Loucy (cell line): Measurements from ENCODE around the gene SLC38A10.

ENCODE experiments used
- H2AFZ ChIP-seq: fragments of 200-600 bp; sonication (generic); 2 replicates; pipeline ENCODE4 v1.6.0; 2016; ENCODE audit warnings: antibody characterized with exemption, mild to moderate bottlenecking, low read length, moderate library complexity
- H3F3A ChIP-seq: fragments of 200-600 bp; 2 replicates; pipeline ENCODE4 v1.6.0; 2016; ENCODE audit warnings: antibody characterized with exemption, low read depth, mild to moderate bottlenecking
- H3K27me3 ChIP-seq: fragments of 200-600 bp; sonication (generic); 2 replicates; pipeline ENCODE4 v1.6.1; 2014; ENCODE audit warnings: low read length, mild to moderate bottlenecking; ENCODE audit not compliant: insufficient read depth, poor library complexity, severe bottlenecking
- H3K36me3 ChIP-seq: fragments of 200-600 bp; sonication (generic); 2 replicates; pipeline ENCODE4 v1.6.1; 2016; ENCODE audit warnings: low read length; ENCODE audit not compliant: insufficient read depth
- H3K4me1 ChIP-seq: fragments of 200-600 bp; sonication (generic); 2 replicates; pipeline ENCODE4 v1.5.1; 2014; ENCODE audit warnings: low read length, mild to moderate bottlenecking; ENCODE audit not compliant: insufficient read depth, poor library complexity, severe bottlenecking
- H3K4me2 ChIP-seq: fragments of 200-600 bp; sonication (generic); 2 replicates; pipeline ENCODE4 v1.6.0; 2014; ENCODE audit warnings: antibody characterized with exemption, low read length, low read depth, mild to moderate bottlenecking; ENCODE audit not compliant: poor library complexity, severe bottlenecking
- H3K4me3 ChIP-seq: fragments of 200-600 bp; sonication (generic); 2 replicates; pipeline ENCODE4 v1.5.1; 2014; ENCODE audit warnings: low read length, mild to moderate bottlenecking, mixed read lengths; ENCODE audit not compliant: poor library complexity, severe bottlenecking
- H3K79me2 ChIP-seq: fragments of 200-600 bp; sonication (generic); 2 replicates; pipeline ENCODE4 v1.6.1; 2014; ENCODE audit warnings: low read length; ENCODE audit not compliant: insufficient read depth
- H3K9ac ChIP-seq: fragments of 200-600 bp; sonication (generic); 2 replicates; pipeline ENCODE4 v1.6.0; 2014; ENCODE audit warnings: mild to moderate bottlenecking, low read depth, low read length, moderate library complexity; ENCODE audit not compliant: poor library complexity, severe bottlenecking
- H3K9me2 ChIP-seq: fragments of 200-600 bp; sonication (generic); replicated peaks from 2 replicates; pipeline ENCODE4 v1.6.1; 2016; ENCODE audit warnings: low read depth, low read length, mixed read lengths
- H3K9me3 ChIP-seq: fragments of 200-600 bp; sonication (generic); 2 replicates; pipeline ENCODE4 v1.6.1; 2014; ENCODE audit warnings: mild to moderate bottlenecking, antibody characterized with exemption, low read length, low read depth; ENCODE audit not compliant: insufficient read depth
- H4K20me1 ChIP-seq: fragments of 200-600 bp; sonication (generic); 2 replicates; pipeline ENCODE4 v1.6.0; 2014; ENCODE audit warnings: antibody characterized with exemption, low read length, mild to moderate bottlenecking; ENCODE audit not compliant: insufficient read depth, poor library complexity, severe bottlenecking
- EZH2phosphoT487 ChIP-seq: fragments of 200-600 bp; IDR thresholded peaks from 2 replicates; pipeline ENCODE4 v1.6.1; 2018; ENCODE audit warnings: antibody characterized with exemption, mild to moderate bottlenecking, moderate library complexity, borderline replicate concordance
- TF ChIP-seq, protein P1 (sequence below): fragments of 200-600 bp; sonication (generic); conservative IDR thresholded peaks from 2 replicates; pipeline ENCODE4 v1.5.1; 2014; ENCODE audit warnings: mild to moderate bottlenecking, antibody characterized with exemption, low read length

Gene SLC38A10

GRCh38 chr17:81315129-81315884 lies 20.2 kb upstream of the SLC38A10 start:
- H3K4me2 ChIP-seq = no peak overlapping the region
- TF ChIP-seq, protein P1, sequence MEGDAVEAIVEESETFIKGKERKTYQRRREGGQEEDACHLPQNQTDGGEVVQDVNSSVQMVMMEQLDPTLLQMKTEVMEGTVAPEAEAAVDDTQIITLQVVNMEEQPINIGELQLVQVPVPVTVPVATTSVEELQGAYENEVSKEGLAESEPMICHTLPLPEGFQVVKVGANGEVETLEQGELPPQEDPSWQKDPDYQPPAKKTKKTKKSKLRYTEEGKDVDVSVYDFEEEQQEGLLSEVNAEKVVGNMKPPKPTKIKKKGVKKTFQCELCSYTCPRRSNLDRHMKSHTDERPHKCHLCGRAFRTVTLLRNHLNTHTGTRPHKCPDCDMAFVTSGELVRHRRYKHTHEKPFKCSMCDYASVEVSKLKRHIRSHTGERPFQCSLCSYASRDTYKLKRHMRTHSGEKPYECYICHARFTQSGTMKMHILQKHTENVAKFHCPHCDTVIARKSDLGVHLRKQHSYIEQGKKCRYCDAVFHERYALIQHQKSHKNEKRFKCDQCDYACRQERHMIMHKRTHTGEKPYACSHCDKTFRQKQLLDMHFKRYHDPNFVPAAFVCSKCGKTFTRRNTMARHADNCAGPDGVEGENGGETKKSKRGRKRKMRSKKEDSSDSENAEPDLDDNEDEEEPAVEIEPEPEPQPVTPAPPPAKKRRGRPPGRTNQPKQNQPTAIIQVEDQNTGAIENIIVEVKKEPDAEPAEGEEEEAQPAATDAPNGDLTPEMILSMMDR = no peak
- no peak for TF ChIP-seq EZH2phosphoT487
- no peaks in the 10 kb centered on the region for H4K20me1 ChIP-seq
- no peaks in the 10 kb centered on the region for H3K27me3 ChIP-seq
- H3F3A ChIP-seq = no peaks in the 10 kb centered on the region
- no peaks in the 10 kb centered on the region for H3K36me3 ChIP-seq
- no peaks in the 10 kb centered on the region for H3K79me2 ChIP-seq
- H2AFZ ChIP-seq = no peak overlapping the region
- no peak overlapping the region for H3K9ac ChIP-seq
- H3K9me3 ChIP-seq = no peaks in the 10 kb centered on the region
- H3K4me1 ChIP-seq = peaks cover 9% of the 10 kb centered on the region
- no peaks in the 10 kb centered on the region for H3K9me2 ChIP-seq
- H3K4me3 ChIP-seq = no peak overlapping the region

DNA sequence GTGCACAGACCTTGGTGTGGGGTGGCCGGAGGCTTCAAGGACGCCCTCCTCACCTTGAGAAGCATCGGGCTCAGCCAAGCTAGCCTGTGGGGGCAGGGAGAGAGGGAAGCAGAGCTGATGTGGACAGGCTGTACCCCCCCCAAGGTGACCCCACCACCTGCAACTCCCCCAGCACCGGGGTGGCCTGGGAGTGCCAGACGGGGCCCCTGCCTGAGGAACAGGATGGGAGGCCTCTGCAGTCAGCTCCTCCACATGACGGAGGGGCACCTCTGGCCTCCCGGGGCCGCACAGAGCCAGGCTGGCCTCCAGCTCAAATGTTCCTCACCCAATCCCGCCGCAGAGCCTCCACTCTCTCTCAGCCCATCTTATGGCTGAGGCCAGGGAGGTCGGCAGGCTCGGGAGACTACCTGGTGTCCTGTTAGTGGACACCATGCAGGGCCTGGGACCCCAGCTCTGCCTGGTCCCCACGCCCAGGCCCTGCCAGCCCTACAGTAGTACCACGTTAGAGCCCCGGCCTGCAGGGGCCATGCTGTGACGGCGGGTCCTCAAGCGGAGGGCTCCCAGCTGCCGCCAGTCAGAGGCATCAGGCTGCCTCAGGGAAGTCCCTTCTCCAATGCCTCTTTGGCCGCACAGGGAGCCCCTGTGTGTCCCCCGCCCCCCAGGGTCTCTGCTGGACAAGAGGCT lies 19.4 kb upstream of the SLC38A10 start:
- Histone ChIP-seq H3K79me2 (no peaks in the 10 kb centered on the region), H3K4me1 (peaks cover 10% of the 10 kb centered on the region), H2AFZ (no peak overlapping the region), H3F3A (no peaks in the 10 kb centered on the region), H3K4me3 (no peak overlapping the region), H3K4me2 (no peak overlapping the region), H3K27me3 (no peaks in the 10 kb centered on the region), H3K36me3 (no peaks in the 10 kb centered on the region), H3K9ac (no peak overlapping the region), H3K9me2 (no peaks in the 10 kb centered on the region), H4K20me1 (no peaks in the 10 kb centered on the region), H3K9me3 (no peaks in the 10 kb centered on the region)
- TF ChIP-seq EZH2phosphoT487 = no peak
- TF ChIP-seq, protein P1 = no peak

DNA sequence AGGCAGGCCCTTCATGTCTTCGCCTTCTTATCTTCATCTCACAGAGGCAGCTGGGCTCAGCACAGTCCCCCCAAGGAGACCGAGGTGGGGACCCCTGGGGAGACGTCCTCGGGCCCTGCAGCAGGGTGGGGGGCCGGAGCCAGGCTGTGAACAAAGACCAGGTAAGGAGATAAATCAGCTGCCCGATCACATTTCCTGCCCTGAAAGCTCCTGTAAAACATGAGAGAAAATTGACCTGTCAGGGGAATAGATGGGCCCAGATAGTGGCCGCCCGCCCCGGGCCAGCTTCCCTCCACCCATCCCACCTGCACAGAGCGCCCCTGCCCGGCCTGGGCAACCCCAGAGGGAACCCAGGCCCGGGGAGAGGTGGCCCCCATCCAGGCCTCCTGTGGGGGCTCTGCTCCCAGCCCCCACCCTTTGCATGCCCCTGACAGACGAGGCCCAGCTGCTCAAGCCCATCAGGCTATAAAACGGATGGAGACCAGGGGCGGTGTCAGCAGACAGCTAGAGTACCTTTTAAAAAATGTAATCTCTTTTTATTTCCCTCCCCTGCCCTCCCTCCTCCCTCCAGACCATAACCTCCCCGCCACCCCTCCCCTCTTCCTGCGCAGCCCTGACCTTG lies 18.8 kb upstream of the SLC38A10 start:
- TF ChIP-seq EZH2phosphoT487 = no peak
- TF ChIP-seq, protein P1 = no peak
- peak overlapping the region; percentile 39 for H3K9ac ChIP-seq
- H3K79me2 ChIP-seq = no peaks in the 10 kb centered on the region
- H3K9me3 ChIP-seq = no peaks in the 10 kb centered on the region
- H3K4me3 ChIP-seq = no peak overlapping the region
- H2AFZ ChIP-seq = no peak overlapping the region
- no peaks in the 10 kb centered on the region for H3K27me3 ChIP-seq
- H3K9me2 ChIP-seq = no peaks in the 10 kb centered on the region
- no peaks in the 10 kb centered on the region for H3K36me3 ChIP-seq
- H3K4me1 ChIP-seq = peaks cover 17% of the 10 kb centered on the region
- no peaks in the 10 kb centered on the region for H3F3A ChIP-seq
- no peaks in the 10 kb centered on the region for H4K20me1 ChIP-seq
- no peak overlapping the region for H3K4me2 ChIP-seq
